SK-N-SH treated with all-trans-retinoic acid at 6 μM for 48 hours (cell line): ENCODE measurements around the gene IL15RA.

Experiments used
- ATAC-seq: fragments of 200-7000 bp; cut with Tn5 transposase; 3 replicates; pipeline ENCODE4 v1.9.1; 2020; ENCODE audit warnings: mild to moderate bottlenecking, moderate library complexity
- ARNTL ChIP-seq: fragments of 450-650 bp; formaldehyde crosslinking; IDR thresholded peaks from 2 replicates; pipeline ENCODE4 v1.5.0; 2020; ENCODE audit warnings: low read depth, mild to moderate bottlenecking, moderate library complexity, borderline replicate concordance
- BACH2 ChIP-seq: fragments of 250-450 bp; sonication (Bioruptor Pico); IDR thresholded peaks from 2 replicates; pipeline ENCODE4 v1.9.0; 2021; ENCODE audit warnings: mild to moderate bottlenecking, borderline replicate concordance
- CREB5 ChIP-seq: fragments of 250-450 bp; sonication (Bioruptor Pico); IDR thresholded peaks from 2 replicates; pipeline ENCODE4 v1.5.1; 2020; ENCODE audit warnings: low read depth, mild to moderate bottlenecking, moderate library complexity
- CSDC2 ChIP-seq: fragments of 250-450 bp; sonication (Bioruptor Pico); IDR thresholded peaks from 2 replicates; pipeline ENCODE4 v1.5.0; 2020; ENCODE audit warnings: mild to moderate bottlenecking, moderate library complexity
- ESRRG ChIP-seq: fragments of 250-450 bp; sonication (Bioruptor Pico); IDR thresholded peaks from 2 replicates; pipeline ENCODE4 v1.6.1; 2021; ENCODE audit warnings: mild to moderate bottlenecking
- GLIS3 ChIP-seq: fragments of 250-450 bp; sonication (Bioruptor Pico); IDR thresholded peaks from 2 replicates; pipeline ENCODE4 v1.5.0; 2020; ENCODE audit warnings: mild to moderate bottlenecking, moderate library complexity
- ISL1 ChIP-seq: fragments of 250-450 bp; sonication (Bioruptor Pico); IDR thresholded peaks from 2 replicates; pipeline ENCODE4 v2.1.2; 2022; ENCODE audit warnings: mild to moderate bottlenecking, moderate library complexity
- OSR1 ChIP-seq: fragments of 250-450 bp; sonication (Bioruptor Pico); IDR thresholded peaks from 2 replicates; pipeline ENCODE4 v1.8.0; 2022; ENCODE audit warnings: moderate library complexity, mild to moderate bottlenecking, inconsistent platforms
- PPARA ChIP-seq: fragments of 250-450 bp; sonication (Bioruptor Pico); IDR thresholded peaks from 2 replicates; pipeline ENCODE4 v1.5.0; 2020; ENCODE audit warnings: mild to moderate bottlenecking, borderline replicate concordance
- RARB ChIP-seq: fragments of 250-450 bp; sonication (Bioruptor Pico); IDR thresholded peaks from 2 replicates; pipeline ENCODE4 v1.8.0; 2021; ENCODE audit warnings: mild to moderate bottlenecking, moderate library complexity
- SNAI2 ChIP-seq: fragments of 250-450 bp; sonication (Bioruptor Pico); IDR thresholded peaks from 2 replicates; pipeline ENCODE4 v1.5.0; 2020; ENCODE audit warnings: mild to moderate bottlenecking, moderate library complexity
- TCF4 ChIP-seq: fragments of 250-450 bp; sonication (Bioruptor Pico); IDR thresholded peaks from 2 replicates; pipeline ENCODE4 v1.8.0; 2021; ENCODE audit warnings: mild to moderate bottlenecking, moderate library complexity, borderline replicate concordance
- TOX ChIP-seq: fragments of 250-450 bp; sonication (Bioruptor Pico); IDR thresholded peaks from 2 replicates; pipeline ENCODE4 v1.8.0; 2021; ENCODE audit warnings: mild to moderate bottlenecking, moderate library complexity, borderline replicate concordance
- ZC3H10 ChIP-seq: fragments of 250-450 bp; sonication (Bioruptor Pico); IDR thresholded peaks from 2 replicates; pipeline ENCODE4 v1.5.1; 2021; ENCODE audit warnings: mild to moderate bottlenecking, moderate library complexity
- ZFP3 ChIP-seq: fragments of 250-450 bp; sonication (Bioruptor Pico); IDR thresholded peaks from 2 replicates; pipeline ENCODE4 v1.5.0; 2020; ENCODE audit warnings: mild to moderate bottlenecking, moderate library complexity
- ZFP30 ChIP-seq: fragments of 450-650 bp; formaldehyde crosslinking; IDR thresholded peaks from 2 replicates; pipeline ENCODE4 v1.5.0; 2022; ENCODE audit warnings: mild to moderate bottlenecking, moderate library complexity
- ZNF565 ChIP-seq: fragments of 450-650 bp; formaldehyde crosslinking; conservative IDR thresholded peaks from 2 replicates; pipeline ENCODE4 v1.5.0; 2020; ENCODE audit warnings: low read depth, mild to moderate bottlenecking, moderate library complexity
- ZNF70 ChIP-seq: fragments of 450-650 bp; formaldehyde crosslinking; IDR thresholded peaks from 2 replicates; pipeline ENCODE4 v1.5.0; 2020; ENCODE audit warnings: mild to moderate bottlenecking, moderate library complexity
- ZNF8 ChIP-seq: fragments of 450-650 bp; formaldehyde crosslinking; IDR thresholded peaks from 2 replicates; pipeline ENCODE4 v1.5.0; 2020; ENCODE audit warnings: mild to moderate bottlenecking, moderate library complexity
- TF ChIP-seq, protein P1 (sequence below): fragments of 250-450 bp; sonication (Bioruptor Pico); IDR thresholded peaks from 2 replicates; pipeline ENCODE4 v1.8.0; 2020; ENCODE audit warnings: mild to moderate bottlenecking, moderate library complexity, borderline replicate concordance
- TF ChIP-seq, protein P2 (sequence below): fragments of 250-450 bp; sonication (Bioruptor Pico); IDR thresholded peaks from 2 replicates; pipeline ENCODE4 v1.8.0; 2021; ENCODE audit warnings: low read depth, mild to moderate bottlenecking, moderate library complexity, borderline replicate concordance
- TF ChIP-seq, protein P3 (sequence below): fragments of 250-450 bp; sonication (Bioruptor Pico); IDR thresholded peaks from 2 replicates; pipeline ENCODE4 v1.5.0; 2020; ENCODE audit warnings: mild to moderate bottlenecking, moderate library complexity

The IL15RA gene

GRCh38 chr10:5959581-5960069, 17.7 kb downstream of the IL15RA start:
- TF ChIP-seq ZNF565, result no peak
- TF ChIP-seq SNAI2 (CRISPR knock-in tag), result no peak
- no peak for TF ChIP-seq TCF4 (CRISPR knock-in tag)
- no peak for TF ChIP-seq OSR1
- no peak for TF ChIP-seq PPARA (CRISPR knock-in tag)
- TF ChIP-seq ZNF8 (CRISPR knock-in tag), result no peak
- no peak for TF ChIP-seq ARNTL
- no peak for TF ChIP-seq CREB5 (CRISPR knock-in tag)
- TF ChIP-seq ISL1 (CRISPR knock-in tag), result no peak
- TF ChIP-seq, protein P1, sequence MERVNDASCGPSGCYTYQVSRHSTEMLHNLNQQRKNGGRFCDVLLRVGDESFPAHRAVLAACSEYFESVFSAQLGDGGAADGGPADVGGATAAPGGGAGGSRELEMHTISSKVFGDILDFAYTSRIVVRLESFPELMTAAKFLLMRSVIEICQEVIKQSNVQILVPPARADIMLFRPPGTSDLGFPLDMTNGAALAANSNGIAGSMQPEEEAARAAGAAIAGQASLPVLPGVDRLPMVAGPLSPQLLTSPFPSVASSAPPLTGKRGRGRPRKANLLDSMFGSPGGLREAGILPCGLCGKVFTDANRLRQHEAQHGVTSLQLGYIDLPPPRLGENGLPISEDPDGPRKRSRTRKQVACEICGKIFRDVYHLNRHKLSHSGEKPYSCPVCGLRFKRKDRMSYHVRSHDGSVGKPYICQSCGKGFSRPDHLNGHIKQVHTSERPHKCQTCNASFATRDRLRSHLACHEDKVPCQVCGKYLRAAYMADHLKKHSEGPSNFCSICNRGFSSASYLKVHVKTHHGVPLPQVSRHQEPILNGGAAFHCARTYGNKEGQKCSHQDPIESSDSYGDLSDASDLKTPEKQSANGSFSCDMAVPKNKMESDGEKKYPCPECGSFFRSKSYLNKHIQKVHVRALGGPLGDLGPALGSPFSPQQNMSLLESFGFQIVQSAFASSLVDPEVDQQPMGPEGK (CRISPR knock-in tag), result no peak
- TF ChIP-seq ZFP30 (CRISPR knock-in tag), result no peak
- TF ChIP-seq CSDC2, result no peak
- TF ChIP-seq RARB (CRISPR knock-in tag), result no peak
- TF ChIP-seq, protein P2, sequence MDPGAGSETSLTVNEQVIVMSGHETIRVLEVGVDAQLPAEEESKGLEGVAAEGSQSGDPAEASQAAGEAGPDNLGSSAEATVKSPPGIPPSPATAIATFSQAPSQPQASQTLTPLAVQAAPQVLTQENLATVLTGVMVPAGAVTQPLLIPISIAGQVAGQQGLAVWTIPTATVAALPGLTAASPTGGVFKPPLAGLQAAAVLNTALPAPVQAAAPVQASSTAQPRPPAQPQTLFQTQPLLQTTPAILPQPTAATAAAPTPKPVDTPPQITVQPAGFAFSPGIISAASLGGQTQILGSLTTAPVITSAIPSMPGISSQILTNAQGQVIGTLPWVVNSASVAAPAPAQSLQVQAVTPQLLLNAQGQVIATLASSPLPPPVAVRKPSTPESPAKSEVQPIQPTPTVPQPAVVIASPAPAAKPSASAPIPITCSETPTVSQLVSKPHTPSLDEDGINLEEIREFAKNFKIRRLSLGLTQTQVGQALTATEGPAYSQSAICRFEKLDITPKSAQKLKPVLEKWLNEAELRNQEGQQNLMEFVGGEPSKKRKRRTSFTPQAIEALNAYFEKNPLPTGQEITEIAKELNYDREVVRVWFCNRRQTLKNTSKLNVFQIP, result no peak
- no peak for TF ChIP-seq ESRRG (CRISPR knock-in tag)
- TF ChIP-seq GLIS3, result no peak
- ATAC-seq, result no peak

GRCh38 chr10:5959142-5959541, 18.2 kb downstream of the IL15RA start:
- no peak for ATAC-seq
- TF ChIP-seq TCF4 (CRISPR knock-in tag), result no peak
- no peak for TF ChIP-seq ZNF565
- no peak for TF ChIP-seq ARNTL
- TF ChIP-seq BACH2 (CRISPR knock-in tag), result no peak
- TF ChIP-seq GLIS3, result no peak
- no peak for TF ChIP-seq CSDC2

DNA sequence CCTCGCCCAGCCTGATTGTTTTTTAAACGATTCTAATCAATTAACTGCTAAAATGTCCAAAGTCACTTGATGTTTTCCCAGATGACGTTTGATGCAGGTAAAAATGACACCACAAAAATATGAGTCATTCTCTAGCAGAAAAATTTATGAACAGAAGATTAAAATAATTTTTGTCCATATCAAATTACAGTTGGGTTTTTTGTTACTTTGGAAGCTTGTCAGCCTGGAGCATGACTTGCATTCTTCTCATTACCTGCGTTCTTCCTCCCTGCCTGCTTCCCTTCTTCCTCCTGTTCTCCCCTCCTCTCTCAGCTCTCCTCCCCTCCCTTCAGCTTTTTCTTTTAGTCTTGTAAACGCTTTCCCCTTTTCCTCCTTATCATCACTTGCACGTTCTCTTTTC, 18.7 kb downstream of the IL15RA start:
- TF ChIP-seq CREB5 (CRISPR knock-in tag) (no peak), ZFP30 (CRISPR knock-in tag) (no peak), ZNF565 (no peak)
- ATAC-seq, result peak; percentile 20; the same call in 1 of the 3 replicates

GRCh38 chr10:5958077-5958476, 19.3 kb downstream of the IL15RA start:
- peak; percentile 27; the same call in 1 of the 3 replicates for ATAC-seq
- TF ChIP-seq TOX (CRISPR knock-in tag), result no peak
- TF ChIP-seq, all 23 proteins: peak for 0

- no peak for ATAC-seq
- TF ChIP-seq ZNF70 (CRISPR knock-in tag) (no peak), ARNTL (no peak), ZC3H10 (no peak), CREB5 (CRISPR knock-in tag) (no peak), SNAI2 (CRISPR knock-in tag) (no peak), TCF4 (CRISPR knock-in tag) (no peak), TOX (CRISPR knock-in tag) (no peak), ZFP3 (CRISPR knock-in tag) (no peak), ZNF8 (CRISPR knock-in tag) (no peak), ISL1 (CRISPR knock-in tag) (no peak), BACH2 (CRISPR knock-in tag) (no peak), ESRRG (CRISPR knock-in tag) (no peak), RARB (CRISPR knock-in tag) (no peak), GLIS3 (no peak), CSDC2 (no peak), ZNF565 (no peak), OSR1 (no peak)
- TF ChIP-seq, protein P3, sequence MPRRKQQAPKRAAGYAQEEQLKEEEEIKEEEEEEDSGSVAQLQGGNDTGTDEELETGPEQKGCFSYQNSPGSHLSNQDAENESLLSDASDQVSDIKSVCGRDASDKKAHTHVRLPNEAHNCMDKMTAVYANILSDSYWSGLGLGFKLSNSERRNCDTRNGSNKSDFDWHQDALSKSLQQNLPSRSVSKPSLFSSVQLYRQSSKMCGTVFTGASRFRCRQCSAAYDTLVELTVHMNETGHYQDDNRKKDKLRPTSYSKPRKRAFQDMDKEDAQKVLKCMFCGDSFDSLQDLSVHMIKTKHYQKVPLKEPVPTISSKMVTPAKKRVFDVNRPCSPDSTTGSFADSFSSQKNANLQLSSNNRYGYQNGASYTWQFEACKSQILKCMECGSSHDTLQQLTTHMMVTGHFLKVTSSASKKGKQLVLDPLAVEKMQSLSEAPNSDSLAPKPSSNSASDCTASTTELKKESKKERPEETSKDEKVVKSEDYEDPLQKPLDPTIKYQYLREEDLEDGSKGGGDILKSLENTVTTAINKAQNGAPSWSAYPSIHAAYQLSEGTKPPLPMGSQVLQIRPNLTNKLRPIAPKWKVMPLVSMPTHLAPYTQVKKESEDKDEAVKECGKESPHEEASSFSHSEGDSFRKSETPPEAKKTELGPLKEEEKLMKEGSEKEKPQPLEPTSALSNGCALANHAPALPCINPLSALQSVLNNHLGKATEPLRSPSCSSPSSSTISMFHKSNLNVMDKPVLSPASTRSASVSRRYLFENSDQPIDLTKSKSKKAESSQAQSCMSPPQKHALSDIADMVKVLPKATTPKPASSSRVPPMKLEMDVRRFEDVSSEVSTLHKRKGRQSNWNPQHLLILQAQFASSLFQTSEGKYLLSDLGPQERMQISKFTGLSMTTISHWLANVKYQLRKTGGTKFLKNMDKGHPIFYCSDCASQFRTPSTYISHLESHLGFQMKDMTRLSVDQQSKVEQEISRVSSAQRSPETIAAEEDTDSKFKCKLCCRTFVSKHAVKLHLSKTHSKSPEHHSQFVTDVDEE, result no peak
These were observed 21.0 kb downstream of the IL15RA start for GRCh38 chr10:5956146-5956936.
